HL-60 (cell line): ENCODE results near the gene DET1.

Experiments
- GABPA ChIP-seq: IDR thresholded peaks from 2 replicates; pipeline ENCODE4 v1.6.1; 2012; ENCODE audit warnings: low read depth
- TF ChIP-seq, protein P1 (sequence below): IDR thresholded peaks from one replicate; pipeline ENCODE4 v1.5.1; 2011; ENCODE audit warnings: low read length, control low read depth, inconsistent platforms; ENCODE audit not compliant: insufficient read depth

GRCh38 chr15:88541709-88542341 is 4.7 kb downstream of the DET1 start:
- TF ChIP-seq, protein P1, sequence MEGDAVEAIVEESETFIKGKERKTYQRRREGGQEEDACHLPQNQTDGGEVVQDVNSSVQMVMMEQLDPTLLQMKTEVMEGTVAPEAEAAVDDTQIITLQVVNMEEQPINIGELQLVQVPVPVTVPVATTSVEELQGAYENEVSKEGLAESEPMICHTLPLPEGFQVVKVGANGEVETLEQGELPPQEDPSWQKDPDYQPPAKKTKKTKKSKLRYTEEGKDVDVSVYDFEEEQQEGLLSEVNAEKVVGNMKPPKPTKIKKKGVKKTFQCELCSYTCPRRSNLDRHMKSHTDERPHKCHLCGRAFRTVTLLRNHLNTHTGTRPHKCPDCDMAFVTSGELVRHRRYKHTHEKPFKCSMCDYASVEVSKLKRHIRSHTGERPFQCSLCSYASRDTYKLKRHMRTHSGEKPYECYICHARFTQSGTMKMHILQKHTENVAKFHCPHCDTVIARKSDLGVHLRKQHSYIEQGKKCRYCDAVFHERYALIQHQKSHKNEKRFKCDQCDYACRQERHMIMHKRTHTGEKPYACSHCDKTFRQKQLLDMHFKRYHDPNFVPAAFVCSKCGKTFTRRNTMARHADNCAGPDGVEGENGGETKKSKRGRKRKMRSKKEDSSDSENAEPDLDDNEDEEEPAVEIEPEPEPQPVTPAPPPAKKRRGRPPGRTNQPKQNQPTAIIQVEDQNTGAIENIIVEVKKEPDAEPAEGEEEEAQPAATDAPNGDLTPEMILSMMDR = no peak
- no peak for TF ChIP-seq GABPA
